ENCODE data around the gene WDFY2.

The WDFY2 gene

DNA sequence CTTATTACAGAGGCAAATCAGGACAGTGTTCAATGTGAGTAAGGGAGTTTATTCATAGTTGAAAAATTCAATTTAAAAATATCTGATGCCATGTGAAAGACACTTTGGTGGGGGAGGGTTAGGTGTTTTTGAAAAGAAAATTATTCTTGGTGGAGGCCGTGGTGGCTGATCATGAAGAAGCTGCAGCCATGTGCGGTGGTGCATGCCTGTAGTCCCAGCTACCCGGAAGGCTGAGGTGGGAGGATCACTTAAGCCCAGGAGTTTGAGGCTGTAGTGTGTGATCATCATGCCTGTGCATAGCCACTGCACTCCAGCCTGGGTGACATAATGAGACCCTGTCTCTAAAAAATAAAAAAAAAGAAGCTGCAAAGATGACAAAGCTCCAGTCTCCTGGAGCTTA lies 28.6 kb downstream of the WDFY2 start:
- Histone ChIP-seq H3K9me3 (ENCODE audit: insufficient read depth, low read length) (no peaks in the 10 kb centered on the region), H3K27me3 (ENCODE audit: low read depth, low read length) (no peaks in the 10 kb centered on the region), H2AFZ (ENCODE audit: low read depth, low read length) (no peak overlapping the region), H3K9ac (ENCODE audit: low read length) (no peak overlapping the region), H4K20me1 (ENCODE audit: insufficient read depth, low read length) (no peaks in the 10 kb centered on the region), H3K36me3 (replicated peaks; ENCODE audit: low read depth, low read length) (peaks cover under 1% of the 10 kb centered on the region), H3K27ac (ENCODE audit: low read length) (no peak overlapping the region), H3K4me1 (ENCODE audit: low read length) (peaks cover 30% of the 10 kb centered on the region), H3K79me2 (ENCODE audit: low read length) (peaks cover 30% of the 10 kb centered on the region), H3K4me3 (ENCODE audit: low read length) (no peak overlapping the region), H3K4me2 (ENCODE audit: low read length) (no peak overlapping the region)
- TF ChIP-seq, protein P1, sequence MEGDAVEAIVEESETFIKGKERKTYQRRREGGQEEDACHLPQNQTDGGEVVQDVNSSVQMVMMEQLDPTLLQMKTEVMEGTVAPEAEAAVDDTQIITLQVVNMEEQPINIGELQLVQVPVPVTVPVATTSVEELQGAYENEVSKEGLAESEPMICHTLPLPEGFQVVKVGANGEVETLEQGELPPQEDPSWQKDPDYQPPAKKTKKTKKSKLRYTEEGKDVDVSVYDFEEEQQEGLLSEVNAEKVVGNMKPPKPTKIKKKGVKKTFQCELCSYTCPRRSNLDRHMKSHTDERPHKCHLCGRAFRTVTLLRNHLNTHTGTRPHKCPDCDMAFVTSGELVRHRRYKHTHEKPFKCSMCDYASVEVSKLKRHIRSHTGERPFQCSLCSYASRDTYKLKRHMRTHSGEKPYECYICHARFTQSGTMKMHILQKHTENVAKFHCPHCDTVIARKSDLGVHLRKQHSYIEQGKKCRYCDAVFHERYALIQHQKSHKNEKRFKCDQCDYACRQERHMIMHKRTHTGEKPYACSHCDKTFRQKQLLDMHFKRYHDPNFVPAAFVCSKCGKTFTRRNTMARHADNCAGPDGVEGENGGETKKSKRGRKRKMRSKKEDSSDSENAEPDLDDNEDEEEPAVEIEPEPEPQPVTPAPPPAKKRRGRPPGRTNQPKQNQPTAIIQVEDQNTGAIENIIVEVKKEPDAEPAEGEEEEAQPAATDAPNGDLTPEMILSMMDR (IDR thresholded peaks at IDR 0.05; ENCODE audit: low read depth, low read length): no peak
- no peak for TF ChIP-seq EZH2phosphoT487 (IDR thresholded peaks at IDR 0.05; ENCODE audit: low read depth)

DNA sequence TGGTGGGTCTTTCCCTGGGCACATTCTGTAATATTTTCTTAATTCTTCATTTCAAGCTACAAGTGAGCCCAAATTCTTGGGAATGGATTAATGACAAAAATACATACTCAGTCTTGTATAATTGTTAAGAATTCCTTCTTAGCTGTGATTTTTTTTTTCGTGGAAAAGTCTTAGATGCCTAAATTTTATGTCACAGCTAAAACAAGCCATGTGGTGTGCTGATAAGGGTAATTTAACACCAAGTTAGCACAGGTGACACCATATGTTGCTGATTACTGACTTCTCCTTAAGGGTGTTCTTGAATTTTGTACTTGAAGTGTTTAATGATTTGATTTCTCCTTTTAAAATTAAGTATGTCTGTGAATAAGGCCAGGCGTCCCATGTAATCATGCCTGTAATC lies 29.3 kb downstream of the WDFY2 start:
- peaks cover 26% of the 10 kb centered on the region for H3K4me1 ChIP-seq (ENCODE audit: low read length)
- H4K20me1 ChIP-seq (ENCODE audit: insufficient read depth, low read length): no peaks in the 10 kb centered on the region
- TF ChIP-seq, protein P1 (IDR thresholded peaks at IDR 0.05; ENCODE audit: low read depth, low read length): no peak
- no peak for TF ChIP-seq EZH2phosphoT487 (IDR thresholded peaks at IDR 0.05; ENCODE audit: low read depth)
- no peak overlapping the region for H3K4me2 ChIP-seq (ENCODE audit: low read length)
- H3K27me3 ChIP-seq (ENCODE audit: low read depth, low read length): no peaks in the 10 kb centered on the region
- no peak overlapping the region for H3K9ac ChIP-seq (ENCODE audit: low read length)
- no peak overlapping the region for H3K4me3 ChIP-seq (ENCODE audit: low read length)
- H2AFZ ChIP-seq (ENCODE audit: low read depth, low read length): no peak overlapping the region
- no peaks in the 10 kb centered on the region for H3K9me3 ChIP-seq (ENCODE audit: insufficient read depth, low read length)
- H3K36me3 ChIP-seq (replicated peaks; ENCODE audit: low read depth, low read length): no peaks in the 10 kb centered on the region
- peaks cover 30% of the 10 kb centered on the region for H3K79me2 ChIP-seq (ENCODE audit: low read length)
- H3K27ac ChIP-seq (ENCODE audit: low read length): no peak overlapping the region

DNA sequence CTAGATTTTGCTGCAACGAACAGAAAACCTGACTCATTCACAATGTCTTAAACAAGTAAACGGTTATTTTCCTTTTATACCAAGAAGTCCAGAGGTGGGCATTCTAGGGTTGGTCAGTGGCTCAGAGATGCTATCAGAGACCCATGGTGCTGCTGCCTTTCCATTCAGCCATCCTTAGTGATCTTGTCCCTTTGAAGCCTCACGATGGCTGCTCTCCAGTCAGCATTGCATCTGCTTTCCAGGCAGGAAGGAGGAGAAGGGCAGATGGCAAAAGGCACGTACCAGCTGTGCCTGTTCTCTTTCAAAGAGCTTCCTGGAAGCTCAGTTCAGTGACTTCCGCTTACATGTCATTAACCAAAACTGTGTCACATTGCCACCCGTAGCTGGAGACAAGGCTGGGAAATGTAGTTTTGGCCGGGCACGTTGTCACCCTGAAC lies 30.1 kb downstream of the WDFY2 start:
- H3K4me2 ChIP-seq (ENCODE audit: low read length): peak overlapping the region; percentile 96
- peak overlapping the region; percentile 46 for H3K27ac ChIP-seq (ENCODE audit: low read length)
- H3K4me3 ChIP-seq (ENCODE audit: low read length): peak overlapping the region; percentile 87

DNA sequence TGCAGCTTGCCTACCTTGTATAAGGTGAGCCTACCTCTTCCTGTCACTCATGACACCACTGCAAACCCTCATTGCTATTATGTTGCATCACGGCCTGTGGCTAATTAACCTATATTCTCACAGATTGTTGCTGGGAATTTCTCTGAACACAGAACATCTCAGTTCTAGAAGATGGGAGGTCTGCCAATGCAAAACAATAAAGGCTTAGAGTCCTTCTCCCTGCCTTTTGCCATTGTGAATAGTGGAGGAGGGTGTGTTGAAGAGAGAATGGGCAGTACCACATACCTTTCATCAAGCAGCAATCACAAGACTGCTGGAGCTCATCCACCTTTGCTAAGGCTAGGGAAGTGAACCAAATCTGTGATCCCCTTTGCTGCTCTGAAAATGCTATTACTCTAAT lies 34.4 kb downstream of the WDFY2 start:
- Histone ChIP-seq H3K9ac (ENCODE audit: low read length) (no peak overlapping the region), H3K4me2 (ENCODE audit: low read length) (no peak overlapping the region), H4K20me1 (ENCODE audit: insufficient read depth, low read length) (no peaks in the 10 kb centered on the region), H3K27ac (ENCODE audit: low read length) (no peak overlapping the region), H3K79me2 (ENCODE audit: low read length) (peaks cover 16% of the 10 kb centered on the region), H3K27me3 (ENCODE audit: low read depth, low read length) (no peaks in the 10 kb centered on the region), H3K4me1 (ENCODE audit: low read length) (peaks cover 8% of the 10 kb centered on the region; the same call in 1 of the 2 replicates), H2AFZ (ENCODE audit: low read depth, low read length) (no peak overlapping the region), H3K9me3 (ENCODE audit: insufficient read depth, low read length) (no peaks in the 10 kb centered on the region), H3K4me3 (ENCODE audit: low read length) (no peak overlapping the region), H3K36me3 (replicated peaks; ENCODE audit: low read depth, low read length) (no peaks in the 10 kb centered on the region)
- TF ChIP-seq, protein P1 (IDR thresholded peaks at IDR 0.05; ENCODE audit: low read depth, low read length): no peak
- no peak for TF ChIP-seq EZH2phosphoT487 (IDR thresholded peaks at IDR 0.05; ENCODE audit: low read depth)

More for the DNA sequence above, 30.1 kb downstream of the WDFY2 start:
- no peaks in the 10 kb centered on the region for H4K20me1 ChIP-seq (ENCODE audit: insufficient read depth, low read length)
- H3K36me3 ChIP-seq (replicated peaks; ENCODE audit: low read depth, low read length): no peaks in the 10 kb centered on the region
- H3K9ac ChIP-seq (ENCODE audit: low read length): peak overlapping the region; percentile 70
- H3K27me3 ChIP-seq (ENCODE audit: low read depth, low read length): no peaks in the 10 kb centered on the region
- TF ChIP-seq, protein P1 (IDR thresholded peaks at IDR 0.05; ENCODE audit: low read depth, low read length): no peak
- no peak for TF ChIP-seq EZH2phosphoT487 (IDR thresholded peaks at IDR 0.05; ENCODE audit: low read depth)
- no peaks in the 10 kb centered on the region for H3K9me3 ChIP-seq (ENCODE audit: insufficient read depth, low read length)
- H2AFZ ChIP-seq (ENCODE audit: low read depth, low read length): peak overlapping the region; percentile 78
- peaks cover 18% of the 10 kb centered on the region for H3K4me1 ChIP-seq (ENCODE audit: low read length)
- peaks cover 30% of the 10 kb centered on the region for H3K79me2 ChIP-seq (ENCODE audit: low read length)
